H1 (cell line): Measurements from ENCODE around the gene CDK15. TPM values are rescaled to one million over a fixed set of nuclear protein-coding genes. Genes with fewer than 3 reads are reported as not detected.

Experiments
- ASH2L ChIP-seq: fragments of 200-600, 300-600 bp; sonication (generic); IDR thresholded peaks from one replicate; pipeline ENCODE4 v1.7.1; 2017; ENCODE audit warnings: low read length
- JUND ChIP-seq: IDR thresholded peaks from 2 replicates; pipeline ENCODE4 v1.6.1; 2011; ENCODE audit warnings: mild to moderate bottlenecking, improper control_type of control experiment, low read length
- KDM4A ChIP-seq: IDR thresholded peaks from one replicate; pipeline ENCODE4 v1.7.1; 2012; ENCODE audit warnings: low read depth, mild to moderate bottlenecking, moderate library complexity, low read length, inconsistent platforms; ENCODE audit not compliant: severe bottlenecking
- KDM5A ChIP-seq: fragments of 200-600 bp; IDR thresholded peaks from 2 replicates; pipeline ENCODE4 v1.7.1; 2012; ENCODE audit warnings: mild to moderate bottlenecking, low read length, inconsistent platforms, mixed read lengths
- POLR2AphosphoS5 ChIP-seq: IDR thresholded peaks from 2 replicates; pipeline ENCODE4 v1.6.1; 2011; ENCODE audit warnings: low read depth, low read length
- SUZ12 ChIP-seq: fragments of 200-600 bp; sonication (generic); IDR thresholded peaks from 2 replicates; pipeline ENCODE4 v1.6.1; 2012; ENCODE audit warnings: mild to moderate bottlenecking, inconsistent platforms, low read length, moderate library complexity, mixed read lengths
- TAF7 ChIP-seq: optimal IDR thresholded peaks from 2 replicates; pipeline ENCODE3; 2011; ENCODE audit warnings: low read depth, mild to moderate bottlenecking, inconsistent platforms, low read length, moderate library complexity, borderline replicate concordance
- polyA plus RNA-seq, 7 experiments: library from polyadenylated mRNA; depleted of rRNA in 3 of 7; stranded (reverse) in 5 of 7; unstranded in 2 of 7; fragments of >200 nt in 5 of 7; fragments of 200-250 nt in 2 of 7; gene quantifications; 1 replicate in 5 of 7; 2 replicates in 1 of 7; 4 replicates in 1 of 7; pipeline versions ENCODE4 v1.2.1 to v1.2.3, GENCODE V29; 2011 to 2013; ENCODE audit warnings: missing spikeins in 2 of 7, mixed read lengths in 2 of 7
- total RNA-seq: library from RNA; stranded (reverse); fragmentation: NEBNext Ultra II Directional; extraction: Animal tissue kit (Norgen Biotek cat#: 25700); gene quantifications from 2 replicates; pipeline ENCODE4 v1.2.1, GENCODE V29; 2021
- TF ChIP-seq, protein P1 (sequence below): fragments of 300-600 bp; sonication (generic); IDR thresholded peaks from 2 replicates; pipeline ENCODE4 v1.7.1; 2012; ENCODE audit warnings: low read length, moderate library complexity, mild to moderate bottlenecking, inconsistent platforms; ENCODE audit not compliant: insufficient replicate concordance
- TF ChIP-seq, protein P2 (sequence below): IDR thresholded peaks from 2 replicates; pipeline ENCODE4 v1.6.1; 2011; ENCODE audit warnings: low read length, improper control_type of control experiment

Gene CDK15
- total and polyA plus RNA-seq, 2 of the 8 experiments (the other 6 are each of a cell fraction or from before 2014, with no cell fraction given), result 0.03 TPM; not detected in 1

GRCh38 chr2:201923436-201924328 lies 117.3 kb downstream of the CDK15 start (continued):
- TF ChIP-seq, protein P1, sequence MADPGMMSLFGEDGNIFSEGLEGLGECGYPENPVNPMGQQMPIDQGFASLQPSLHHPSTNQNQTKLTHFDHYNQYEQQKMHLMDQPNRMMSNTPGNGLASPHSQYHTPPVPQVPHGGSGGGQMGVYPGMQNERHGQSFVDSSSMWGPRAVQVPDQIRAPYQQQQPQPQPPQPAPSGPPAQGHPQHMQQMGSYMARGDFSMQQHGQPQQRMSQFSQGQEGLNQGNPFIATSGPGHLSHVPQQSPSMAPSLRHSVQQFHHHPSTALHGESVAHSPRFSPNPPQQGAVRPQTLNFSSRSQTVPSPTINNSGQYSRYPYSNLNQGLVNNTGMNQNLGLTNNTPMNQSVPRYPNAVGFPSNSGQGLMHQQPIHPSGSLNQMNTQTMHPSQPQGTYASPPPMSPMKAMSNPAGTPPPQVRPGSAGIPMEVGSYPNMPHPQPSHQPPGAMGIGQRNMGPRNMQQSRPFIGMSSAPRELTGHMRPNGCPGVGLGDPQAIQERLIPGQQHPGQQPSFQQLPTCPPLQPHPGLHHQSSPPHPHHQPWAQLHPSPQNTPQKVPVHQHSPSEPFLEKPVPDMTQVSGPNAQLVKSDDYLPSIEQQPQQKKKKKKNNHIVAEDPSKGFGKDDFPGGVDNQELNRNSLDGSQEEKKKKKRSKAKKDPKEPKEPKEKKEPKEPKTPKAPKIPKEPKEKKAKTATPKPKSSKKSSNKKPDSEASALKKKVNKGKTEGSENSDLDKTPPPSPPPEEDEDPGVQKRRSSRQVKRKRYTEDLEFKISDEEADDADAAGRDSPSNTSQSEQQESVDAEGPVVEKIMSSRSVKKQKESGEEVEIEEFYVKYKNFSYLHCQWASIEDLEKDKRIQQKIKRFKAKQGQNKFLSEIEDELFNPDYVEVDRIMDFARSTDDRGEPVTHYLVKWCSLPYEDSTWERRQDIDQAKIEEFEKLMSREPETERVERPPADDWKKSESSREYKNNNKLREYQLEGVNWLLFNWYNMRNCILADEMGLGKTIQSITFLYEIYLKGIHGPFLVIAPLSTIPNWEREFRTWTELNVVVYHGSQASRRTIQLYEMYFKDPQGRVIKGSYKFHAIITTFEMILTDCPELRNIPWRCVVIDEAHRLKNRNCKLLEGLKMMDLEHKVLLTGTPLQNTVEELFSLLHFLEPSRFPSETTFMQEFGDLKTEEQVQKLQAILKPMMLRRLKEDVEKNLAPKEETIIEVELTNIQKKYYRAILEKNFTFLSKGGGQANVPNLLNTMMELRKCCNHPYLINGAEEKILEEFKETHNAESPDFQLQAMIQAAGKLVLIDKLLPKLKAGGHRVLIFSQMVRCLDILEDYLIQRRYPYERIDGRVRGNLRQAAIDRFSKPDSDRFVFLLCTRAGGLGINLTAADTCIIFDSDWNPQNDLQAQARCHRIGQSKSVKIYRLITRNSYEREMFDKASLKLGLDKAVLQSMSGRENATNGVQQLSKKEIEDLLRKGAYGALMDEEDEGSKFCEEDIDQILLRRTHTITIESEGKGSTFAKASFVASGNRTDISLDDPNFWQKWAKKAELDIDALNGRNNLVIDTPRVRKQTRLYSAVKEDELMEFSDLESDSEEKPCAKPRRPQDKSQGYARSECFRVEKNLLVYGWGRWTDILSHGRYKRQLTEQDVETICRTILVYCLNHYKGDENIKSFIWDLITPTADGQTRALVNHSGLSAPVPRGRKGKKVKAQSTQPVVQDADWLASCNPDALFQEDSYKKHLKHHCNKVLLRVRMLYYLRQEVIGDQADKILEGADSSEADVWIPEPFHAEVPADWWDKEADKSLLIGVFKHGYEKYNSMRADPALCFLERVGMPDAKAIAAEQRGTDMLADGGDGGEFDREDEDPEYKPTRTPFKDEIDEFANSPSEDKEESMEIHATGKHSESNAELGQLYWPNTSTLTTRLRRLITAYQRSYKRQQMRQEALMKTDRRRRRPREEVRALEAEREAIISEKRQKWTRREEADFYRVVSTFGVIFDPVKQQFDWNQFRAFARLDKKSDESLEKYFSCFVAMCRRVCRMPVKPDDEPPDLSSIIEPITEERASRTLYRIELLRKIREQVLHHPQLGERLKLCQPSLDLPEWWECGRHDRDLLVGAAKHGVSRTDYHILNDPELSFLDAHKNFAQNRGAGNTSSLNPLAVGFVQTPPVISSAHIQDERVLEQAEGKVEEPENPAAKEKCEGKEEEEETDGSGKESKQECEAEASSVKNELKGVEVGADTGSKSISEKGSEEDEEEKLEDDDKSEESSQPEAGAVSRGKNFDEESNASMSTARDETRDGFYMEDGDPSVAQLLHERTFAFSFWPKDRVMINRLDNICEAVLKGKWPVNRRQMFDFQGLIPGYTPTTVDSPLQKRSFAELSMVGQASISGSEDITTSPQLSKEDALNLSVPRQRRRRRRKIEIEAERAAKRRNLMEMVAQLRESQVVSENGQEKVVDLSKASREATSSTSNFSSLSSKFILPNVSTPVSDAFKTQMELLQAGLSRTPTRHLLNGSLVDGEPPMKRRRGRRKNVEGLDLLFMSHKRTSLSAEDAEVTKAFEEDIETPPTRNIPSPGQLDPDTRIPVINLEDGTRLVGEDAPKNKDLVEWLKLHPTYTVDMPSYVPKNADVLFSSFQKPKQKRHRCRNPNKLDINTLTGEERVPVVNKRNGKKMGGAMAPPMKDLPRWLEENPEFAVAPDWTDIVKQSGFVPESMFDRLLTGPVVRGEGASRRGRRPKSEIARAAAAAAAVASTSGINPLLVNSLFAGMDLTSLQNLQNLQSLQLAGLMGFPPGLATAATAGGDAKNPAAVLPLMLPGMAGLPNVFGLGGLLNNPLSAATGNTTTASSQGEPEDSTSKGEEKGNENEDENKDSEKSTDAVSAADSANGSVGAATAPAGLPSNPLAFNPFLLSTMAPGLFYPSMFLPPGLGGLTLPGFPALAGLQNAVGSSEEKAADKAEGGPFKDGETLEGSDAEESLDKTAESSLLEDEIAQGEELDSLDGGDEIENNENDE, result no peak
- TF ChIP-seq JUND (no peak), KDM4A (no peak), ASH2L (no peak), KDM5A (no peak), SUZ12 (no peak), TAF7 (no peak), POLR2AphosphoS5 (no peak)
- TF ChIP-seq, protein P2, sequence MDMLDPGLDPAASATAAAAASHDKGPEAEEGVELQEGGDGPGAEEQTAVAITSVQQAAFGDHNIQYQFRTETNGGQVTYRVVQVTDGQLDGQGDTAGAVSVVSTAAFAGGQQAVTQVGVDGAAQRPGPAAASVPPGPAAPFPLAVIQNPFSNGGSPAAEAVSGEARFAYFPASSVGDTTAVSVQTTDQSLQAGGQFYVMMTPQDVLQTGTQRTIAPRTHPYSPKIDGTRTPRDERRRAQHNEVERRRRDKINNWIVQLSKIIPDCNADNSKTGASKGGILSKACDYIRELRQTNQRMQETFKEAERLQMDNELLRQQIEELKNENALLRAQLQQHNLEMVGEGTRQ, result no peak
- TF ChIP-seq, all 59 proteins: peak for 0
